ENCODE data around the gene ARFGEF3.

DNA sequence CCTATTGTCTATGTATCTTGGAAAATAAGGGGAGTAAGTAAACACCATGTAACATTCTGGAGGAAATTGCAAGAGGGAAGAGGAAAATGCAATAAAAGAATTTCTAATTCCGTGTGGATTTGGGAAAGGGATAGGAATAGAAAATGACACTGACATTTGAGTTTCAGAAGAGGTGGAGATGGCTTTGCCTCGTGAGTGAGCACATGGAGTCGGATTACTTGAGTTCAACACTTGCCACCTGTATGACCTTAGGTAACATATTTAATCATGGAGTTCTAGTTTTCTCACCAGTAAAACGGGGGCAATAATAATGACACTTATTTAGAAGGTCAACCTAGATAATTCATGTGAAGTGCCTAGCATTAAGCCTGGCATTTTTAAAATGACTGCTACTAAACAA lies 67.3 kb downstream of the ARFGEF3 start:
- TF ChIP-seq CTCF (IDR thresholded peaks at IDR 0.05): no peak
- TF ChIP-seq ZFX (IDR thresholded peaks at IDR 0.05; ENCODE audit: borderline replicate concordance): no peak

Measured in 22Rv1 (cell line).